A673 (cell line): ENCODE results near the gene CNIH3.

Source experiments
- EZH2 ChIP-seq: fragments of 200-600 bp; sonication (generic); IDR thresholded peaks from 2 replicates; pipeline ENCODE4 v1.6.1; 2017; ENCODE audit warnings: borderline replicate concordance, low read depth, mild to moderate bottlenecking, mixed read lengths, antibody characterized with exemption, low read length; ENCODE audit not compliant: poor library complexity, severe bottlenecking
- TF ChIP-seq, protein P1 (sequence below): fragments of 300-800, 200-600 bp; sonication (generic); conservative IDR thresholded peaks from 2 replicates; pipeline ENCODE4 v1.5.1; 2017; ENCODE audit warnings: low read depth, mild to moderate bottlenecking, antibody characterized with exemption, low read length, moderate library complexity, mixed read lengths

GRCh38 chr1:224777180-224777579, 161.1 kb downstream of the CNIH3 start:
- TF ChIP-seq, protein P1, sequence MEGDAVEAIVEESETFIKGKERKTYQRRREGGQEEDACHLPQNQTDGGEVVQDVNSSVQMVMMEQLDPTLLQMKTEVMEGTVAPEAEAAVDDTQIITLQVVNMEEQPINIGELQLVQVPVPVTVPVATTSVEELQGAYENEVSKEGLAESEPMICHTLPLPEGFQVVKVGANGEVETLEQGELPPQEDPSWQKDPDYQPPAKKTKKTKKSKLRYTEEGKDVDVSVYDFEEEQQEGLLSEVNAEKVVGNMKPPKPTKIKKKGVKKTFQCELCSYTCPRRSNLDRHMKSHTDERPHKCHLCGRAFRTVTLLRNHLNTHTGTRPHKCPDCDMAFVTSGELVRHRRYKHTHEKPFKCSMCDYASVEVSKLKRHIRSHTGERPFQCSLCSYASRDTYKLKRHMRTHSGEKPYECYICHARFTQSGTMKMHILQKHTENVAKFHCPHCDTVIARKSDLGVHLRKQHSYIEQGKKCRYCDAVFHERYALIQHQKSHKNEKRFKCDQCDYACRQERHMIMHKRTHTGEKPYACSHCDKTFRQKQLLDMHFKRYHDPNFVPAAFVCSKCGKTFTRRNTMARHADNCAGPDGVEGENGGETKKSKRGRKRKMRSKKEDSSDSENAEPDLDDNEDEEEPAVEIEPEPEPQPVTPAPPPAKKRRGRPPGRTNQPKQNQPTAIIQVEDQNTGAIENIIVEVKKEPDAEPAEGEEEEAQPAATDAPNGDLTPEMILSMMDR = no peak
- TF ChIP-seq EZH2 = no peak
